HG02981 (cell line): ENCODE data around the gene NPC1L1.

Experiments used
- ATAC-seq: cut with Tn5 transposase; IDR thresholded peaks from one replicate; pipeline ENCODE4 v1.9.1; 2021; ENCODE audit warnings: mild to moderate bottlenecking, moderate library complexity; ENCODE audit not compliant: unreplicated experiment

The NPC1L1 gene, protein sequence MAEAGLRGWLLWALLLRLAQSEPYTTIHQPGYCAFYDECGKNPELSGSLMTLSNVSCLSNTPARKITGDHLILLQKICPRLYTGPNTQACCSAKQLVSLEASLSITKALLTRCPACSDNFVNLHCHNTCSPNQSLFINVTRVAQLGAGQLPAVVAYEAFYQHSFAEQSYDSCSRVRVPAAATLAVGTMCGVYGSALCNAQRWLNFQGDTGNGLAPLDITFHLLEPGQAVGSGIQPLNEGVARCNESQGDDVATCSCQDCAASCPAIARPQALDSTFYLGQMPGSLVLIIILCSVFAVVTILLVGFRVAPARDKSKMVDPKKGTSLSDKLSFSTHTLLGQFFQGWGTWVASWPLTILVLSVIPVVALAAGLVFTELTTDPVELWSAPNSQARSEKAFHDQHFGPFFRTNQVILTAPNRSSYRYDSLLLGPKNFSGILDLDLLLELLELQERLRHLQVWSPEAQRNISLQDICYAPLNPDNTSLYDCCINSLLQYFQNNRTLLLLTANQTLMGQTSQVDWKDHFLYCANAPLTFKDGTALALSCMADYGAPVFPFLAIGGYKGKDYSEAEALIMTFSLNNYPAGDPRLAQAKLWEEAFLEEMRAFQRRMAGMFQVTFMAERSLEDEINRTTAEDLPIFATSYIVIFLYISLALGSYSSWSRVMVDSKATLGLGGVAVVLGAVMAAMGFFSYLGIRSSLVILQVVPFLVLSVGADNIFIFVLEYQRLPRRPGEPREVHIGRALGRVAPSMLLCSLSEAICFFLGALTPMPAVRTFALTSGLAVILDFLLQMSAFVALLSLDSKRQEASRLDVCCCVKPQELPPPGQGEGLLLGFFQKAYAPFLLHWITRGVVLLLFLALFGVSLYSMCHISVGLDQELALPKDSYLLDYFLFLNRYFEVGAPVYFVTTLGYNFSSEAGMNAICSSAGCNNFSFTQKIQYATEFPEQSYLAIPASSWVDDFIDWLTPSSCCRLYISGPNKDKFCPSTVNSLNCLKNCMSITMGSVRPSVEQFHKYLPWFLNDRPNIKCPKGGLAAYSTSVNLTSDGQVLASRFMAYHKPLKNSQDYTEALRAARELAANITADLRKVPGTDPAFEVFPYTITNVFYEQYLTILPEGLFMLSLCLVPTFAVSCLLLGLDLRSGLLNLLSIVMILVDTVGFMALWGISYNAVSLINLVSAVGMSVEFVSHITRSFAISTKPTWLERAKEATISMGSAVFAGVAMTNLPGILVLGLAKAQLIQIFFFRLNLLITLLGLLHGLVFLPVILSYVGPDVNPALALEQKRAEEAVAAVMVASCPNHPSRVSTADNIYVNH (N-terminal part only)

GRCh38 chr7:44541028-44541869 lies at the start of gene NPC1L1:
Gene NPC1L1 (minus strand): TSS chr7:44541330. CDS start chr7:44541259, 71 bp downstream.
- ATAC-seq, result no peak

GRCh38 chr7:44590910-44591309 lies 49.8 kb upstream of the NPC1L1 start:
- ATAC-seq, result no peak

DNA sequence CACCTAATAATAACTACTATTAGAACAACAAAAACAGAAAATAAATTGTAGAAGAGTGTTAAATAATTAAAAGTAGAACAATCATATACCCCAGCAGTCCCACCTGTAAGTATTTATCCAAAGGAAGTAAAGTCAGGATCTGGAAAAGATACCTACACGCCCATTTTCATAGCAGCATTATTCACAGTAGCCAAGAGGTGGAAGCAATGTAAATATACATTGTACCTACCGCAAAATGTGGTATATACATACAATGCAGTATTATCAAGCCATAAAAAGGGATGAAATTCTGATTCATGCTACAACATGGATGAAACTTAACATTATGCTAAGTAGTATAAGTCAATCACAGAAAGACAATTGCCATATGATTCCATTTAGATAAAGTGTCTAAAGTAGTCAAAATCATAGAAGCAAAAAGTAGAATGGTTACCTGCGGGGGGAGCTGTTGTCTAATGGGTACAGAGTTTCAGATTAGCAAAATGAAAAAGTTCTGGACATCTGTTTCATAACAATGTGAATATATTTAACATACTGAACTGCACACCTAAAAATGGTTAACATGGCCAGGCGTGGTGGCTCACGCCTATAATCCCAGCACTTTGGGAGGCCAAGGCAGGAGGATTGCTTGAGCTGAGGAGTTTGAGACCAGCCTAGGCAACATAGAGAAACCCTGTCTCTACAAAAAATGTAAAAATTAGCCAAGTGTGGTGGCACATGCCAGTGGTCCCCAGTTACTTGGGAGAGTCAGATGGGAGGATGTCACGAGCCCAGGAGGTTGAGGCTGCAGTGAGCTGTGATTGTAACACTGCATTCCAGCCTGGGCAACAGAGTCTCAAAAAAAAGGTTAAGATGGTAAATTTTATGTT lies 46.9 kb upstream of the NPC1L1 start:
- no peak for ATAC-seq

DNA sequence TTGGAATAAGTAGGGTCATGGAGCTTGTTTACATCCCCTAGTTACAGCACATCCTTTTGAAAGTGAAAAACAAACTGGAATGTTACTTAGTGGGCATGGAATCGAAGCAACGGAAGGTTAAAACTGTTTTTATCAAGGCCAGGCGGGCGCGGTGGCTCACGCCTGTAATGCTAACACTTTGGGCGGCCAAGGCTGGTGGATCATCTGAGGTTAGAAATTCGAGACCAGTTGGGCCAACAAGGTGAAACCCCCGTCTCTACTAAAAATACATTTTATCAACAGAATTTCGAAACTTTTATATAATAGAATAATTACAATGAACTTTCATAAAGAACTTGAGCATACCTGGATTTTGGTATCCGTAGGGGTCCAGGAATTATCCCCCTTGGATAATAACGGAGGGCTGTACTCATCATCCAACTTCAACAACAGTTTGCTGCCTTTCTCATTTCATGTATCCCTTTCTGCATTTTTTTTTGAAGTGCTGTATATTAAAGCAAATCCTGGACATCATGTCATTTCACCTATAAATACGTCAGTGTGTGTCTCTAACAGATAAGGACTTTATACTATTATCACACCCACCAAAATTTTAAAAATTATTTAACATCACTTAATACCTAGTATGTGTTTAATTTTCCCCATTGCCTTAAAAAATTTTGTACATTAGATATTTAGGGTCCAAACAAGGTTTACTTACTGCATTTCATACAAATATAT lies 42.2 kb upstream of the NPC1L1 start:
- ATAC-seq, result no peak

GRCh38 chr7:44581879-44582603 lies 40.9 kb upstream of the NPC1L1 start, which contains the start of gene TMED4:
Gene TMED4 (minus strand): TSS chr7:44582231. CDS start chr7:44582206, 25 bp downstream.
- peak; percentile 81 for ATAC-seq

GRCh38 chr7:44580945-44581878 lies 40.1 kb upstream of the NPC1L1 start:
- ATAC-seq, result peak; percentile 26

DNA sequence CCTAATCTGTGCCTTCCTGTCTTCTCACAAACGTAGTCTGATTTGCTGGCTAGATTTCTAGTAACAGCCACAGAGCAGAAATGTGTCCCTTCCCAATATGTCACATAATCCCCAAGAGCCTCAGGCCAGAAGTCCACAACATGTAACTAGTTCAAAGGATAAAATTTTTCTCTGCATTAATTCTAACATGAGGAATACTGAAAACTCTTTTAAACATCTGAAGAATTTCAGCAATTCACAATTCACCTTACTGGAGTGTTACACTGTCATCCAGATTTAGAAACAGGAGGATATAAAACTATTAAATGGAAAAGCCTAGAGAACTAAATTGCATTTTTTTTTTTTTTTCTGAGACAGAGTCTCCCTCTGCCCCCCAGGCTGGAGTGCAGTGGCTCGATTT lies 35.1 kb upstream of the NPC1L1 start:
- no peak for ATAC-seq

DNA sequence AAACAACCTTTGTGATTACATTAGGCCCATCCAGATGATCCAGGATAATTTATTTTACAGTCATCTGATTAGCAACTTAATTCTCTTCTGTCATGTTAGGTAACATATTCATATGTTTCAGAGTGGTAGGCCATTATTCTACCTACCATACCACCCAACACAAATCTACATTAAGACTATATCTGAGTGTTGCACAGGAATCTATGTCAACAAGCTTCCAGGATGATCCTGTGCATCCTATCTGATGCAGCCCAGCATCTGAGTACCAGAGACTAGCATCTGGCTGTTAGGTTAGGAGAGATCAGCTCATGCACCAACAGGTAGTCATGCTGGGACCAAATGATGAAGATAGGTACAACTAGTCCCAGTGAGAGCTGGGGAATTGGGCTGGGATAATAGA lies 33.9 kb upstream of the NPC1L1 start:
- ATAC-seq, result no peak

DNA sequence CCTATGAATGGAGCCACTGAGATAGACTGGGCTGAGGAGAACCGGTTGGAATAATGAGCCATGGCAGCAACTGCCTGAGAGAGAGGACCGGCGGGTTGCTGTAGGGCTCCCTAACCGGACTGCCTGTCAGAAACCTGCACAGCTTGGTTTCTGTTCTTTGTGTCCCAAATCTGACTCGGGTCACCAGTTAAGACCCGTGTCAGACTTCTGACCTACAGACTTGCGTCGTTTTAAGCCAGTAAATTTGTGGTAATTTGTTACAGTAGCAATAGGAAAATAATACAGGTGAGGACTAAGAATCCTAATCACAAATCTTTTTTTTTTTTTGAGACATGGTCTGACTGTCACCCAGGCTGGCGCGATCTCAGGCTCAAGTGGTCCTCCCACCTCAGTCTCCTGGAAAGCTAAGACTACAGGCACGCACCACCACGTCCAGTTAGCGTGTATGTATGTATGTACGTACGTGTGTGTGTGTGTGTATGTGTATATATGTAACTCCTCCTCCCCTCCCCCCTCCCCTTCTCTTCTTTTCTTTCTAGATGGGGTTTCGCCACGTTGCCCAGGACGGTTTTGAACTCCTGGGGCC lies 33.2 kb upstream of the NPC1L1 start:
- peak; percentile 30 for ATAC-seq

DNA sequence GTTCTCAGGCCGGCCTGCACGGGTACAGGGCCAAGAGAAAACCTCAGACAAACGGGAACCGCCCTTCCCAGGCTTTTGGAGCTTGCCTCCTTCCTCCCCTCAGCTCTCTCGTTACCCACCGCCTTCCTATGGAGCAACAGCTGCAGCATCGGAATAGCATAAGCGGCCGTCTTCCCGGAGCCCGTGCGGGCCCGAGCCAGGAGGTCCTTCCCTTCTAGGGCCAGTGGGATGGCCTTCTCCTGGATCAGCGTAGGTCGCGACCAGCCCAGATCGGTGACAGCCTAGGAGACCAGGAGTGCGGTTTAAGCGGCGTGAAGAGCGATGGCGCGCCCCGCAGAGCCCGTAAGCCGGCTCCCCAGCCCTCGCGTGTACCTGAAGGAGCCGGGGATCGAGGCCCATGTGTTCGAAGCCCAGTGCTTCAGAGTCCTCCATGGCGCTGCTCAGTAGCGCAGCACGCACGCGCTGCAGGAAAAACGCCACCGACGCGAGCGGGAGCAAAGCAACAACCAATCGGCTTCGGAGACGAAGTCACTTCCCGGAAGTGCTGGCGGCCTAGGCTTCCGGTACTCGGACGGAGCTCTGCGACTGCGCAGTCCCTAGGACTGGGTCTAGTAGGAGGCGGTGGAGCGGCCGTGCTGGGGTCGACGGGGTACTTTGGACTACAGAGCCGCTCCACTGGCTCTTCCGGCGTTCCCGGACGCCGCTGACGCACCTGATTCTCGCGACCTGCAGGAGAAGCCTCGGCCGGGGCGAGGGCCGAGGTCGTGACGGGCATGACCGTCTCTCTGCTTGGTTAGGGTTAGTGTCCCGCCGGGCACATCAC lies 32.5 kb upstream of the NPC1L1 start, which contains the start of gene DDX56:
DDX56 (minus strand) TSS at position 445 of the 823 bp plus-strand sequence; CDS start at position 432, 13 bp downstream.
- ATAC-seq, result peak; percentile 89

DNA sequence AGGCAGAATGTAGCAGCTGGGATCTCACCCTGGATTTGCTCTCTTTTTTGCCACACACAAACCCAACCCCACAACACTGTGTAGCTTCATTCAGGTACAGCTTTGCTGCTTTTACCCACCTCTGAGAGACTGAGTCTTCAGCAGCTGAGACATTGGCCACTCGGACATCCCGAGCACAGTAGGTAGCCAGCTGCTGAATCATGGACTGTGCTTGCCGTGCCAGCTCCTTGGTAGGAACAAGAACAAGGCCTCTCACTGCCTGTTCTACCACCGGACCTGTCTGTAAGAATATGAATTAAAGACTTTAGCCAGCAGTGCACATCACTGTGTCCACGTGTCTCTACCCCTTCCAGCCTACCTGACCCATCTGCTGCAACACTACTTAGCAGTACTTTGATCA lies 31.6 kb upstream of the NPC1L1 start:
- no peak for ATAC-seq

DNA sequence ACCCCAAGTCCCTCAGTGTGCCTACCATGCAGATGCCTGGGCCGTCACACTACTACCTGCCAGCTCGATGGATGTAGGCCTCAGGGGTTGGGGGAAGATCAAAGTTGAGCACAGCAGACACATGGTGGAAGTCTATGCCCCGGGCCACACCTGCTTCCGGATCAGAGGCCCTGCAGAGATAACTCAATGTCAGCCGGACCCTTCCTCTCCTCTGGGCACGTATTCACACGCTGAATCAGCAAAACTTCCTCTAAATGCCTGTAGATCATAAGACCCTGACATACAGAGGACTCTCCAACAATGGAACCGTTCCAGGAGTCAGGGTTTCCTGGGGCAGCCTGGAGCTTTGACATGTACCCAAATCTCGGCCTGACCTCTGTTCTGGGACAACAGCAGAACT lies 28.8 kb upstream of the NPC1L1 start:
- no peak for ATAC-seq

- ATAC-seq, result no peak
These were observed 27.8 kb upstream of the NPC1L1 start for GRCh38 chr7:44568771-44569560.

- no peak for ATAC-seq
These were observed 26.8 kb upstream of the NPC1L1 start for GRCh38 chr7:44567884-44568283.
